Spleen (tissue), 7 donors: ENCODE results near the gene STPG1.

Source experiments
- CTCF ChIP-seq, 11 experiments: fragments of 200-600 bp in 7 of 11; fragments of 450-650 bp in 4 of 11; sonication (generic) in 4 of 11; IDR thresholded peaks in 8 of 11; conservative IDR thresholded peaks in 3 of 11; 1 replicate in 7 of 11; 2 replicates in 4 of 11; pipeline versions ENCODE4 v1.4.0 to v1.8.0; 2016 to 2021; ENCODE audit warnings: antibody characterized with exemption in 11 of 11, inconsistent platforms in 4 of 11, mild to moderate bottlenecking in 1 of 11
- POLR2A ChIP-seq, 3 donors: fragments of 450-650 bp; IDR thresholded peaks; one replicate each; pipeline ENCODE4 v1.5.1; 2017; ENCODE audit warnings: antibody characterized with exemption in 3 of 3, mild to moderate bottlenecking in 1 of 3
- POLR2AphosphoS5 ChIP-seq, 3 donors: sonication (generic); formaldehyde crosslinking; IDR thresholded peaks; one replicate each; pipeline ENCODE4 v1.5.1; 2017; ENCODE audit warnings: antibody characterized with exemption in 3 of 3
- donor health status: DM: no; HTN: no; CAD: no; lungs with moderate emphysema.
- donor health status: DM: no; HTN: no; CAD: no.
- donor health status: DM: no; HTN: no; CAD: no.

DNA sequence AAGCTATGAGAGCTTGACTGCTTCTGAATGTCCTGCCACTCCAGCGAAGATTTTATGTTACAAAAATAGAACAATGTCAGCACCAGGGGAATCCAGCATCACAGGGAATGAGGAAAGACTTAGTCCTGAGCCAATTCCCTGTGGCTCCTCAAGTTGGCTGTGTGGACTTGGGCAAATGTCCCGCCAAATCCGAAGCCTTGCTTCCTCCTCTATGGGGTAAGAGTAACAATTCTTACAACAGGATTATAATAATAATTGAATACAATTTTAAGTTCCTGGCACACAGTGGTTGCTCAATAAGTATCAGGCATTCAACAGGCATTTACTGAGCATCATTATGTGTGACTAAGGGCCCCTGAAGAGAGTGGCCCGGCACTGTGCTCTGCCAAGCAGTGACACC, 44.4 kb downstream of the STPG1 start:
- no peak for TF ChIP-seq CTCF (IDR thresholded peaks at IDR 0.05 in 8 of 11, conservative IDR thresholded peaks at IDR 0.05 in 3 of 11)
- no peak for TF ChIP-seq POLR2AphosphoS5 (IDR thresholded peaks at IDR 0.05)
- no peak for TF ChIP-seq POLR2A (IDR thresholded peaks at IDR 0.05)
